Gastroesophageal sphincter (tissue), 4 donors: ENCODE results near the gene NDUFS8. TPM values are rescaled to one million over a fixed set of nuclear protein-coding genes. Genes with fewer than 3 reads are reported as not detected.

Source experiments
- ATAC-seq: fragments of 150-250 bp; one replicate; pipeline ENCODE4 v1.9.1; 2016; ENCODE audit warnings: mild to moderate bottlenecking, moderate library complexity
- H3K27ac ChIP-seq, 4 donors: fragments of 200-600 bp; sonication (generic) in 3 of 4; 1 replicate in 3 of 4; 2 replicates in 1 of 4; pipeline ENCODE4 v1.5.1; 2016 to 2019
- H3K27me3 ChIP-seq: fragments of 200-600 bp; sonication (generic); one replicate; pipeline ENCODE4 v1.5.1; 2019
- H3K36me3 ChIP-seq, 2 donors: fragments of 200-600 bp; sonication (generic); one replicate each; pipeline ENCODE4 v1.5.1; 2019; ENCODE audit warnings: control low read depth in 1 of 2
- H3K4me1 ChIP-seq, 3 donors: fragments of 200-600 bp; sonication (generic); 1 replicate in 2 of 3; 2 replicates in 1 of 3; pipeline ENCODE4 v1.5.1; 2016 to 2019; ENCODE audit warnings: control low read depth in 2 of 3
- H3K4me3 ChIP-seq, 2 donors: fragments of 200-600 bp; sonication (generic); one replicate each; pipeline ENCODE4 v1.5.1; 2019; ENCODE audit warnings: mild to moderate bottlenecking in 1 of 2, moderate library complexity in 1 of 2
- H3K9me3 ChIP-seq, 3 donors: fragments of 200-600 bp; sonication (generic); one replicate each; pipeline ENCODE4 v1.5.1; 2017 to 2019; ENCODE audit warnings: control low read depth in 2 of 3
- CTCF ChIP-seq, 4 experiments: fragments of 200-600 bp in 2 of 4; fragments of 450-650 bp in 2 of 4; sonication (generic) in 1 of 4; IDR thresholded peaks; one replicate each; pipeline ENCODE4 v1.5.1; 2017 to 2019; ENCODE audit warnings: antibody characterized with exemption in 4 of 4, mild to moderate bottlenecking in 2 of 4, moderate library complexity in 2 of 4
- EP300 ChIP-seq: sonication (generic); formaldehyde crosslinking; IDR thresholded peaks from one replicate; pipeline ENCODE4 v1.6.1; 2017; ENCODE audit warnings: antibody characterized with exemption, mild to moderate bottlenecking
- POLR2A ChIP-seq, 2 donors: fragments of 450-650 bp; IDR thresholded peaks; one replicate each; pipeline ENCODE4 v1.6.1; 2017; ENCODE audit warnings: antibody characterized with exemption in 2 of 2, mild to moderate bottlenecking in 2 of 2, moderate library complexity in 1 of 2
- POLR2AphosphoS5 ChIP-seq: sonication (generic); formaldehyde crosslinking; IDR thresholded peaks from one replicate; pipeline ENCODE4 v1.6.1; 2017; ENCODE audit warnings: antibody characterized with exemption
- WGBS, 2 donors: methylation state at CpG; one replicate each; pipeline ENCODE4 v1.1.5; 2018; ENCODE audit warnings: low coverage in 1 of 2; 5-methylcytosine and 5-hydroxymethylcytosine counted together
- total RNA-seq, 4 donors: library from RNA; depleted of rRNA; stranded (reverse); fragments of >200 nt; gene quantifications; one replicate each; pipeline ENCODE4 v1.1.0, GENCODE V29; 2016

Gene NDUFS8
- total RNA-seq, 4 donors from 2014 or later = 145 to 203 (median 159) TPM

- Histone ChIP-seq H3K9me3 (no peaks in the 10 kb centered on the region), H3K27ac (peak overlapping the region in 3 of 4 donors; percentile 83 to 92 (median 89)), H3K4me1 (peaks cover 4 to 79% (median 32%) of the 10 kb centered on the region in 3 donors), H3K4me3 (no peak overlapping the region), H3K27me3 (no peaks in the 10 kb centered on the region), H3K36me3 (peaks cover 0 to 55% of the 10 kb centered on the region in 2 donors)
- WGBS, 2 donors = 45 to 71% methylated on average over 2 to 3 of the region's 14 CpGs
- TF ChIP-seq CTCF (IDR thresholded peaks at IDR 0.05) (no peak), POLR2A (IDR thresholded peaks at IDR 0.05) (no peak), POLR2AphosphoS5 (no peak), EP300 (no peak)
- peak; percentile 21 for ATAC-seq
Observed at GRCh38 chr11:68036717-68037239, 6.3 kb downstream of the NDUFS8 start.

- peaks cover 0 to 58% of the 10 kb centered on the region in 2 donors for H3K36me3 ChIP-seq
- H3K27me3 ChIP-seq = no peaks in the 10 kb centered on the region
- no peaks in the 10 kb centered on the region for H3K9me3 ChIP-seq
- peaks cover 4 to 79% (median 24%) of the 10 kb centered on the region in 3 donors for H3K4me1 ChIP-seq
- peak overlapping the region in 3 of 4 donors; percentile 83 to 92 (median 89) for H3K27ac ChIP-seq
- 61 to 68% methylated on average over 4 to 9 of the region's 20 CpGs for WGBS, 2 donors
- no peak for TF ChIP-seq EP300
- no peak for TF ChIP-seq CTCF (IDR thresholded peaks at IDR 0.05)
- no peak for TF ChIP-seq POLR2A (IDR thresholded peaks at IDR 0.05)
- no peak for TF ChIP-seq POLR2AphosphoS5
- ATAC-seq = no peak
- peak overlapping the region in 1 of 2 donors; percentile 70 for H3K4me3 ChIP-seq
Observed at GRCh38 chr11:68037411-68038225, 7.1 kb downstream of the NDUFS8 start.

- H3K36me3 ChIP-seq = peaks cover 0 to 58% of the 10 kb centered on the region in 2 donors
- peak; percentile 3 for ATAC-seq
- H3K9me3 ChIP-seq = no peaks in the 10 kb centered on the region
- peak overlapping the region; percentile 69 to 92 (median 86) for H3K27ac ChIP-seq
- H3K27me3 ChIP-seq = no peaks in the 10 kb centered on the region
- no CpG with 5 or more reads among the region's 13 CpGs for WGBS, 2 donors
- peaks cover 4 to 79% (median 24%) of the 10 kb centered on the region in 3 donors for H3K4me1 ChIP-seq
- peak overlapping the region; percentile 60 to 70 for H3K4me3 ChIP-seq
- TF ChIP-seq POLR2A (IDR thresholded peaks at IDR 0.05) (no peak), EP300 (no peak), CTCF (IDR thresholded peaks at IDR 0.05) (no peak), POLR2AphosphoS5 (no peak)
Observed at GRCh38 chr11:68038226-68038717, 7.8 kb downstream of the NDUFS8 start.

GRCh38 chr11:68038718-68039525 lies 8.4 kb downstream of the NDUFS8 start, which contains the start of gene TCIRG1:
TSS of gene TCIRG1 (plus strand) at chr11:68039025. CDS start at chr11:68041272, 2,247 bp downstream.
- 1% methylated on average over 13 of the region's 51 CpGs; no CpG with 5 or more reads in 1 of the 2 donors for WGBS, 2 donors
- Histone ChIP-seq H3K9me3 (no peaks in the 10 kb centered on the region), H3K27me3 (no peaks in the 10 kb centered on the region), H3K36me3 (peaks cover 0 to 58% of the 10 kb centered on the region in 2 donors), H3K27ac (peak within 1 kb of the TSS; percentile 69 to 92 (median 86)), H3K4me1 (peaks cover 4 to 80% (median 24%) of the 10 kb centered on the region in 3 donors), H3K4me3 (peak within 1 kb of the TSS; percentile 60 to 70)
- TF ChIP-seq POLR2AphosphoS5 = peak; percentile 85
- TF ChIP-seq POLR2A (IDR thresholded peaks at IDR 0.05) = peak; percentile 92 to 96
- peak in 2 of 4 experiments; percentile 41 to 56 for TF ChIP-seq CTCF (IDR thresholded peaks at IDR 0.05)
- no peak for TF ChIP-seq EP300
- peak; percentile 91 for ATAC-seq
